HG03139 (cell line): Measurements from ENCODE around the gene TUBA4A.
"Not testable (repeated sequence)": the region's sequence is repeated elsewhere in the genome, so short reads cannot be mapped to it uniquely, and the experiment has no call there.

Experiments
- ATAC-seq: cut with Tn5 transposase; IDR thresholded peaks from one replicate; pipeline ENCODE4 v1.9.1; 2021; ENCODE audit not compliant: unreplicated experiment

Gene TUBA4A

DNA sequence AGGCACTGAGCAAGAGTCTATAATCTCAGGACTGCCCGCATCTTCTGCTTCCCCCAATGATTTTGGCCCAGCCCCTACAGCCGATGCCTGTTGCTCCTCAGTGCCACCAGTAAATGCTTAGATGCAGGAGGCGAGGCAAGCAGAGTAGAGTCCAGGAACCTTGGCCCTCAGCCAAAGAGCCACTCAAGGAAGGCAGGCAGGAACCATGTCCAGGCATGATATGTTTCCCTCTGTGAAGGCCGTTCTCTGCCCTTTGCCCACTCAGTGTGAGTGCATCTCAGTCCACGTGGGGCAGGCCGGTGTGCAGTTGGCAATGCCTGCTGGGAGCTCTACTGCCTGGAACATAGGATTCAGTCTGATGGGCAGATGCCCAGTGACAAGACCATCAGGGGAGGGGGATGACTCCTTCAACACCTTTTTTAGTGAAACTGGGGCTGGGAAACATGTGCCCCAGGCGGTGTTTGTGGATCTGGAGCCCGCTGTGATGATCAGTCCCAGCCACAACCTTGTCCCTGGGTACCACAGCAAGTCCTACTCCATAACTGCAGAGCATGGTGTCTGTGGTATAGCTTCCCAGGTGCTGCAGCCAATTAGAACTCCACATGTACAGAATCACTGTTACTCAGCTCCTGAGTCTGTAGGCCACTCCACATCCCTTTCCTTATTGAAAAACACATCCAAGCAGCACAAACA, 15.8 kb upstream of the TUBA4A start:
- ATAC-seq: no peak

- no peak for ATAC-seq
Observed at GRCh38 chr2:219268294-219268693, 14.6 kb upstream of the TUBA4A start.

GRCh38 chr2:219266886-219267285, 13.2 kb upstream of the TUBA4A start:
- no peak for ATAC-seq

DNA sequence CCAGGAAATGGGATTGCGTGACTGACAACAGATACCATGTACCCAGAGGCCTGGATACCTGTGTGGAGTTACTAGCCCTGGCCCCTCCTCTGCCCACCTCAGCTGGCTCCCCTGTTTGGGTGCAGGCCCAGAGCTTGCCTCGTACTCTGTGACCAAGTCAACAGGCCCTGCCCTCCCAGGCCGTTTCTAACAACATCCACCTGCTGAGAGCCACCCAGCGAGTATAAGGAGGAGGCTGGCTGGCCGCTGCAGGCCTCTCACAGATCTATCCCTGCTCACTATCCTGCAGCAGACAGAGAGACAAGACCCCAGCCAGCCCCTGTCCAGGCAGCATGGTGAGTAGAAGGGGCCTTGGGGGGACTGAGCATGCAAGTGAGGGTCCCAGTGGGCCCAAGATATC, 12.5 kb upstream of the TUBA4A start:
- ATAC-seq: no peak

GRCh38 chr2:219261024-219261855, 7.5 kb upstream of the TUBA4A start:
- ATAC-seq: no peak

DNA sequence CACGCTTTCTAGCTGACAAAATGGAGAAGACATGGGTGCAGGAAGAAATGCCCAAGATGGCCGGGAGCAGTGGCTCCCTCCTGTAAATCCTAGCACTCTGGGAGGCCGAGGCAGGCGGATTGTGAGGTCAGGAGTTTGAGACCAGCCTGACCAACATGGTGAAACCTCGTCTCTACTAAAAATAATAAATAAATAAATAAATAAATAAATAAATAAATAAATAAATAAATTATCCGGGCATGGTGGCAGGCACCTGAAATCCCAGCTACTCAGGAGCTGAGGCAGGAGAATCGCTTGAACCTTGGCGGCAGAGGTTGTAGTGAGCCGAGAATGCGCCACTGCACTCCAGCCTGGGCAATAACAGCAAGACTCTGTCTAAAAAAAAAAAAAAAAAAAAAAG, 5.2 kb upstream of the TUBA4A start:
- not testable (repeated sequence) for ATAC-seq

DNA sequence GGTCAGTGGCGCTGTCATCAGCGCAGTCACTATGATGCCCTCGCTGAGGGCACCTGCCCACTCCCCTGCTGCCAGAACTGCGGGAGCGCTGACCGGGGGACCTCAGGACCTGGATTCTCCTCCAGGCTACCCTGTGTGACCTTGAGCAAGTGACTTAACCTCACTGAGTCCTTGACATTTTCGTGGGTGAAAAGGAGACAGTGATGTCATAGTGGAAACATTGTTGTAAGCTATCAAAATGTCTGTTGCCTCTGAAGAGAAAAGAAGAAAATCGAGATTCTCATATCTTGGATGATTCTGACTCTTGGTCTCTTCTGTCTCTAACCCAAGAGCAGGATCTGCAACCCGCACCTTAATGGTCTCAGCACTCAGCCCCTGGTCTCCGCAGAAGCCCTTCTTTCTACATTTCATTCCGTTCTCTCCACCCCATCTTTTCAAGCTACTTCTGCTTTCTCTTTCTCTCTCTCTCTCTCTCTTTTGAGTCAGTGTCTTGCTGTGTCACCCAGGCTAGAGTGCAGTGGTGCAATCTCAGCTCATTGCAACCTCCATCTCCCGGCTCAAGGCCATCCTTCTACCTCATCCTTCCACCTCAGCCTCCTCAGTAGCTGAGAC, 978 bp upstream of the TUBA4A start:
- no peak for ATAC-seq

GRCh38 chr2:219252900-219253752, 592 bp downstream of the TUBA4A start, which contains the start of gene TUBA4B:
TSS of gene TUBA4B (plus strand) at chr2:219253243. CDS start at chr2:219253408, 165 bp downstream.
- ATAC-seq: peak; percentile 5

DNA sequence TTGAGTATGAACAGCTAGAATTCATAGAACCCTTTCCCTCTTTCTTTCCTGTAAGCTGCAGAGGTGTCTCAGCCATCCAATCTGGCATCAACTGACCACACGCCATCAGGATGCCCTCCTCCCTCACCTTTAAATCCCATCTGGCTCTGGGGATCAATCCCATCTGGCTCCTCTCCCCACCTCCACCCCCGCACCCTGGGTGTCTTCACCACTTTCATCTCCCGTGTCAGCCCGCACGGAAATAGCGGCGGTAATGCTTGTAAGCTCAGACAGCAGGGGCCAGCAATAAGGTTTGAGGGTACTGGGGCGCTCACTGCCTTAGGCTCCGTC, 1.2 kb downstream of the TUBA4A start:
- no peak for ATAC-seq

DNA sequence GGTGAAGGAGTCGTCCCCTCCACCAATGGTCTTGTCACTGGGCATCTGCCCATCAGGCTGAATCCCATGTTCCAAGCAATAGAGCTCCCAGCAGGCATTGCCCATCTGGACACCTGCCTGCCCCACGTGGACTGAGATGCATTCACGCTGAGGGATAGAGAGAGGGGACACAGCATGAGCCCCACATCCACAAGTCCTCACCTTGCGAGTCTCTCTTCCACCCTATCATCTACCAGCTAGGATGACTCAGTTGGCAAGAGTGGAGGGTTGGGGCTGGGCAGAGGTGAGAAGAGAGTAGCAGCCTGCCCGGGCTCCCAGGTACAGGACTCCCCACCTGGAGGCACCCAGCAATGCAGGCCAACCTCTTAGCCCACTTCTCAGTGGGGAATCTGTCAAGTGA, 1.6 kb downstream of the TUBA4A start:
- no peak for ATAC-seq

DNA sequence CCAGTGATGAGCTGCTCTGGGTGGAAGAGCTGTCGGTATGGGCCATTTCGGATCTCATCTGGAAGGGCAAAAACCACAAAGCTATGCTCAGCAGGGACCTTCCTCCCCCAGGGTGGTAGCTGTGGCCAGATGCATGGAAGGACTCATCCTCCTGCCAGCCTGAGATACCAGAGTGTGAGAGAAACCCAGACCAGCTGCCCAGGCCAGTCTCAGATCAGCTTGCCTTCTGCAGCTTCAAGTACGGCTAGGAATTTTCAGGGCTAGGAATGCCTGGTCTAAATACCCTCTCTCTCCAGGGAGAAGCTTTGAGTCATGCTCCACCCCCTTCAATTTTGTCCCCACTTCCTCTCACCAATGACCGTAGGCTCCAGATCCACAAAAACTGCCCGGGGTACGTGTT, 2.1 kb downstream of the TUBA4A start:
- ATAC-seq: no peak

DNA sequence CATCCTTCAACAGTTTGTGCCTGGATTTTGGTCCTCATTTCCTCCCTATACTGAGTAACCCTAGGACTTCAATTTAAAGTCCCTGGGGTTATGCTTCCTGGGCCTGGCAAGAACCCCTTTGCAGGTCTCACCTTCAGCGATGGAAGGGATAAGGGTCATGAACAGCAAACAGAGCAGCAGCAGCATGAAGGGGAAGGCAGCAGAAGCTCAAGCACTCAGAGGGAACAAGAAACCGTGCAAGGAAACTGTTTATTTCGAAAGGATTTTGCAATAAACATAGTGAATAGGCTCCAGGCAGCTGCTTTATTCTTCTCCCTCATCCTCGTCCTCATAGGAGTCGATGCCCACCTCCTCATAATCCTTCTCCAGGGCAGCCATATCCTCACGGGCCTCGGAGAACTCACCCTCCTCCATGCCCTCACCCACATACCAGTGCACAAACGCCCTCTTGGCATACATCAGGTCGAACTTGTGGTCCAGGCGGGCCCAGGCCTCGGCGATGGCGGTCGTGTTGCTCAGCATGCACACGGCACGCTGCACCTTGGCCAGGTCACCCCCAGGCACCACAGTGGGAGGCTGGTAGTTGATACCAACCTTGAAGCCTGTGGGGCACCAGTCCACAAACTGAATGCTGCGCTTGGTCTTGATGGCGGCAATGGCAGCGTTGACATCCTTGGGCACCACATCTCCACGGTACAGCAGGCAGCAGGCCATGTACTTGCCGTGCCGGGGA, 3.5 kb downstream of the TUBA4A start:
- no peak for ATAC-seq

GRCh38 chr2:219249203-219249980, 4.3 kb downstream of the TUBA4A start:
- peak; percentile 38 for ATAC-seq

DNA sequence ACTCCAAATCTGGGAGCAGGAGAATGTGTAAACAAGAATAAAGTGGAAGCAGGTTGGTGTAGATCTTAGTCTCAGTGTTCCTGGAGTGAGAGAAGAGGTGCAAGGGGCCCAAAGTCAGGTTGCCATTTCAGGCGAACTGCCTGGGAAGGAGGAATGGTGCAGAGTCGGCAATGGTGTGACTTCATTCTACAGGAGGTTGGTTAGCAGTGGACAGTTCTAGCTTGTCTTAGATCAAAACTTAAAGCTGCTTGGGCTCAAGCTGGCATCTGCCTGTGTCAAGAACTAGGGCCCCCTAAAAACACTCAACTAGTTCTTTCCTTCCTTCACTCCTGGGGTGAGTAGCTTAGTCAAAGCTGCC, 4.9 kb downstream of the TUBA4A start:
- no peak for ATAC-seq

- no peak for ATAC-seq
Observed at GRCh38 chr2:219247678-219248642, 5.8 kb downstream of the TUBA4A start.

DNA sequence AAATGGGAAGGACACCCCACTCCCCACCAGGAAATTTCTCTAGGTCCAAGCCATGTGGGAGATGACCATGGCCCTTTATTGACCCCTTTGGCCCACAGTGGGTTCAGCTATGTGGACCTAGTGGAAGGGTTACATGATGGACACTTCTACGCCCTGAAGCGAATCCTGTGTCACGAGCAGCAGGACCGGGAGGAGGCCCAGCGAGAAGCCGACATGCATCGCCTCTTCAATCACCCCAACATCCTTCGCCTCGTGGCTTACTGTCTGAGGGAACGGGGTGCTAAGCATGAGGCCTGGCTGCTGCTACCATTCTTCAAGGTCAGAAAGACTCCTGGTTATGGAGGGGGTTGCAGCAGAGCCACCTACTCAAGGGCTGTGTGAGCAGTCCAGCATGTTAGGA, 7.2 kb downstream of the TUBA4A start:
- no peak for ATAC-seq

- no peak for ATAC-seq
Observed at GRCh38 chr2:219245899-219246230, 7.9 kb downstream of the TUBA4A start.

- ATAC-seq: peak; percentile 54
Observed at GRCh38 chr2:219245148-219245898, 8.4 kb downstream of the TUBA4A start, which contains the start of the genes GLB1L and STK16. TSS of gene GLB1L (minus strand) at chr2:219245444. CDS start at chr2:219243573, 1,871 bp downstream. TSS of gene STK16 (plus strand) at chr2:219245479. CDS start at chr2:219246000, 521 bp downstream.
